Astrocyte of the cerebellum (primary cell): ENCODE measurements around the gene GMDS.

ENCODE experiments used
- DNase-seq: peaks from one replicate; pipeline ENCODE4 v3.0.0-alpha.2; 2011; ENCODE audit warnings: low read depth
- H3K4me3 ChIP-seq: 2 replicates; pipeline ENCODE4 v1.5.1; 2011; ENCODE audit warnings: mild to moderate bottlenecking, low read depth, low read length, moderate library complexity
- CTCF ChIP-seq: IDR thresholded peaks from 2 replicates; pipeline ENCODE4 v1.5.1; 2012; ENCODE audit warnings: low read length, low read depth, moderate library complexity, mild to moderate bottlenecking; ENCODE audit errors: missing control alignments
- in situ Hi-C: cut with HindIII; loops from 2 replicates; pipeline ENCODE4 v1.10.0; 2017; ENCODE audit warnings: low sequenced_read_pairs

The GMDS gene

GRCh38 chr6:1619673-1620503 is 625.5 kb downstream of the GMDS start:
- H3K4me3 ChIP-seq: no peak overlapping the region
- no peak for DNase-seq
- in situ Hi-C loops: no loop called here
- no peak for TF ChIP-seq CTCF

GRCh38 chr6:1619098-1619672 is 626.2 kb downstream of the GMDS start:
- no peak overlapping the region for H3K4me3 ChIP-seq
- TF ChIP-seq CTCF: no peak
- DNase-seq: no peak
- in situ Hi-C loops: no loop called here

- DNase-seq: no peak
- no peak for TF ChIP-seq CTCF
- no peak overlapping the region for H3K4me3 ChIP-seq
- in situ Hi-C loops: no loop called here
These were observed 626.9 kb downstream of the GMDS start for GRCh38 chr6:1618311-1619097.

GRCh38 chr6:1617466-1618310 is 627.7 kb downstream of the GMDS start:
- no peak for DNase-seq
- in situ Hi-C loops: no loop called here
- TF ChIP-seq CTCF: no peak
- no peak overlapping the region for H3K4me3 ChIP-seq

GRCh38 chr6:1616701-1617463 is 628.5 kb downstream of the GMDS start:
- in situ Hi-C loops: no loop called here
- H3K4me3 ChIP-seq: no peak overlapping the region
- no peak for DNase-seq
- TF ChIP-seq CTCF: no peak
